GM19023 (cell line): ENCODE measurements around the gene GABRR1.

Experiments used
- ATAC-seq: cut with Tn5 transposase; IDR thresholded peaks from one replicate; pipeline ENCODE4 v1.9.1; 2021; ENCODE audit warnings: mild to moderate bottlenecking, moderate library complexity; ENCODE audit not compliant: unreplicated experiment

GABRR1 gene

GRCh38 chr6:89216411-89216810, 747 bp downstream of the GABRR1 start:
- ATAC-seq: no peak

DNA sequence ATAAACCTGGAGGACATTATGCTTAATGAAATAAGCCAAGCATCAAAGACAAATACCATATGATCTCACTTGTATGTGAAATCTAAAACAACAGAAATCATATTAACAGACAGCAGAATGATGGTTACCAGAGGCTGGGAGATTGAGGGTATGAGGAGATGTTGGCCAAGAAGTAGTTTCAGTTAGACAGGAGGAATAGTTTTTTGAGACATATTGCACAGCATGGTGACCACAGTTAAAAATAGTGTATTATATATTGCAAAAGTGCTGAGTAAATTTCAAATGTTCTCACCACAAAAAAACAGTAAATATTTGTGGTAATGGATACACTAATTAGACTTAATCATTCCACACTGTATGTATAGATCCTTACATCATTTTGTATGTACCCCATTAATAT, 1.8 kb downstream of the GABRR1 start:
- ATAC-seq: no peak

GRCh38 chr6:89214197-89214596, 3.0 kb downstream of the GABRR1 start:
- ATAC-seq: no peak

DNA sequence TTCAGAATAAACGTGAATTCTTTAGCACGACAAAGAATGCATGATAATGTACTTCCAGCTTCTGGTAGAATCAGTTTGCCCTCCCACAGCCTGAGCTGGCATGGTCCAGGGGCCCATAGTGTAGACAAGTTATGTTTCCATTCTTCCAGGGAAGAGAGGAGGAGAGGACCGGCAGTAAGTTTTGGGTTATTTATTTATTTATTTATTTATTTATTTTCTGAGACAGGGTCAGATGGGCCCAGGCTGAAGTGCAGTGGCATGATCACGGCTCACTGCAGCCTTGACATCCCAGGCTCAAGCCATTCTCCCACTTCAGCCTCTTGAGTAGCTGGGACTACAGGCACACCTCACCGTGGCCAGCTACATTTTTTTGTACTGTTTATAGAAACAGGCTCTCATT, 4.7 kb downstream of the GABRR1 start:
- ATAC-seq: no peak

DNA sequence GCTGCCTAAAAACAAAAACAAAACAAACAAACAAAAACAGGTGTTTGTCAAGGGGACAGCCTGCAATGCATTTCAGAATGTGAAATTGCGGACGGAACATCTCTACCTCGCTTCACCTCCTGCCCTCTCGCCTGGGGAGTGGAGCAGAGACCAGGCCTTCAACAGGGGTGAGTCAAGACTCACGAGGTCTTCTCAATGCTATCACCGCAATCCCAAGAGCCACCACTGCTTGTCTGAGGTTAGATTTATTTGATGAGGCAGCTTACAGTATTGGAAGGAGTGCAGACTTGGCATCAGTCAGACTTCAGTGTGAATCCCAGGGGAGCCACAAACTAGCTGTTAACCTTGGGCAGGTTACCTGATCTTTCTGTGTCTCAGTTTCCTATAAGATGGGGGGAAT, 7.7 kb downstream of the GABRR1 start:
- ATAC-seq: no peak

- ATAC-seq: no peak
Observed at GRCh38 chr6:89208551-89208950, 8.6 kb downstream of the GABRR1 start.

GRCh38 chr6:89205819-89206218, 11.3 kb downstream of the GABRR1 start:
- no peak for ATAC-seq

GRCh38 chr6:89204096-89204495, 13.1 kb downstream of the GABRR1 start:
- ATAC-seq: no peak

DNA sequence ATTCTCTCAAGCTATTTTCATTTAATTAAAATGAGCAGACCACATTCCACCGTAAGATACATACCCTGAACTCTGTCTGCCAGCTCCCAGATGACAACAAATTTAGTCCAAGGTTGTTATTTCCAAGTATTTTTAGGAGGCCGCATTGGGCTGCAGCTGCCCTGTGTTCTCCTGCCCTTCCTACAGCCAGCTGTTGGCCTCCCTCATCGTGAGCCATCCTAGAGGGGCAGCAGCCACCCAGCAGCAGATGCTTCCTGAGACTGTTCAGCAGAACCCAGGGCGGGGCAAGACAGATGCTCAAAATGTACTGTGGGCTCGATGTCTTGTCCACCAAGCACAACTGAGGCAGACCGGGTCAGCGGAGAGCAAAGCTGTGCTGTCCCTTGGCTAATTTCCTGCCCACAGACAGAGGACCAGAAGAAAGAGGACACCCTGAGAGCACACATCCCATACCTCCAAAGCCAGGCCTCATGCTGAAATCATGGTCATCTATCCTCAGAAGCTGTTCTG, 16.4 kb downstream of the GABRR1 start:
- no peak for ATAC-seq

DNA sequence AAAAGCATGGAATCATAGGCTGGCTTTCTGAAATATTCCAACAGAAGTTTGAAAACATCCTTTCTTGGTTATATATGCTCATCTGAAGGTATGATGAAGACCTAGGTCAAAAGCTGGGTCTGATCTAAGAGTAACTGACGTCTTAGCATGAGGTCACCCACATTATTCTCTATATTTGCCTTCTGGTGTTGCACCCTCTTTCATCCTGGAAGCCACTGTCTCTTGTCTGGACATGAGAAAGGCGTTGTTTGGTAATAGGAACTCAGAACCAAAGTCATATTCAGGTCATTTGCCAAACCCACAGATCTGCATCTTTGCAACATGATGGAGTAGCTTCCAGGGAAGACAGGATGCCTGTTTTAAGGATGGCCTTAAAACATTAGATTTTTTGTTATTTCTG, 17.6 kb downstream of the GABRR1 start:
- ATAC-seq: no peak

- ATAC-seq: no peak
Observed at GRCh38 chr6:89198235-89198634, 18.9 kb downstream of the GABRR1 start.

DNA sequence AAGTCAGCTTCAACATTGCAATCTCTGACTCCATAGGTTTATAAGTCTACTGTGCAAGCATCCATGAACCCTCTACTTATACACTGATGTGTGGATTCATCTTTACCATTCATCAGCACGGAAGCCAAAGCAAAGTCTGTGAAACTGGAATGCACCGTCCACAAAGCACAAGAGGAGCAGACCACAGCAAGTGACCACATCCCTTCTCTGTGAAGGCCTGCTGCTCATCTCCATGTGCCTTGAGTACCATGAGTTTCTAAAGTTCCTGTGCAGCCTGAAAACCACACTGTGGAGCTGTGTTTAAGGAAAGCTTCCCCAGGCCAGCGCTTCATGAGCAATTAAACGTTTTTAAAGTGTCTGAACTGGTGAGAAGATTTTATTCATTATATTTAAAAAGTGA, 20.0 kb downstream of the GABRR1 start:
- no peak for ATAC-seq

- ATAC-seq: no peak
Observed at GRCh38 chr6:89194559-89194958, 22.6 kb downstream of the GABRR1 start.

DNA sequence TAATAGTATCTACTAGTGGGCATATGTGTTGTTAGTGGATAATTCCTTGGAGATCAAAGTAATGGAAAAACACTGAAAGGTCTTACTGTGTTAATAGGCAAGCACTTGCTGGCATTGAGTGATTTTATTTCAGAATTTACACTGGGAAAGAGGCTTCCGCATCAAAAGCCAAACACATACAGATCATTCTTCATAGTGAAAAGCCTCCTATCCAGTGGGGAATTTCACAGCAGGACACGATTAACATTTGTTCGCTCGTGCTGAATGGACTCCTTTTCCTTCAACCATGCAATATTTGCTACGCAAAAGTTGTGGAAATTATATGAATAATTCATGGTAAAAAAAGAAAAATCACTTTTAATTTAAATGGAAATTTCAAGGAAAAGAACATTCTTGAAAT, 26.4 kb downstream of the GABRR1 start:
- no peak for ATAC-seq

DNA sequence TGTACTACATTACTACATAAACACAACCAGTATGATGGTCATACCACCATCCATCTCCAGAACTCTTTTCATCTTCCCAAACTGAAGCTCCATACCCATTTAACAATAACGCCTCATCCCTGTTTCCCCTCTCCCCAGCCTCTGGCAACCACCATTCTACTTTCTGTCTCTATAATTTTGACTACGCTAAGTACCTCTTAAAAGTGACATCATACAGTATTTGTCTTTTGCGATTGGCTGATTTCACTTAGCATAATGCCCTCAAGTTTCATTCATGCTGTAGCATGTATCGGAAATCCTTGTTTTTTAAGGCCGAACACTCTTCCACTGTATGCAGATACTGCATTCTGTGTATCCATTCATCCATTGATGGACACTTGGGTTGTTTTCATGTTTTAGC, 29.7 kb downstream of the GABRR1 start:
- ATAC-seq: no peak

GRCh38 chr6:89186762-89187161, 30.4 kb downstream of the GABRR1 start:
- ATAC-seq: no peak

- ATAC-seq: no peak
Observed at GRCh38 chr6:89184344-89184743, 32.8 kb downstream of the GABRR1 start.

DNA sequence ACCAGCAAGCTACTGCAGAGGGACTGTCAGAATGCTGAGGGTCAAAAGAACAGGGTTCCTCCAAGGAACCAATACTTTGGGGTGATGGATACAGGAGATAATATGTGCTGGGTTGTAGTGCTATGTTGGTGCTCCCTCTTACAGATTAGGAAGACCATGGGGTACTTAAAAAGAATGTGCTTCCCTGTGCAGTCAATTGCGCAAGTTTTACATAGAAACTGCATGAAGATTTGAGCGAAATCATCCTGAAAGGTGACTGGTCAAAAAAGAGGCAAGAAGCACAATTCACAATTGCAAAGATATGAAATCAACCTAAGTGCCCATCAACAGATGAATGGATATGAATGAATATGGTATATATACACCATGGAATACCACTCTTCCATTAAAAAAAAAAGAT, 33.9 kb downstream of the GABRR1 start:
- ATAC-seq: no peak

- no peak for ATAC-seq
Observed at GRCh38 chr6:89180971-89181370, 36.2 kb downstream of the GABRR1 start.

DNA sequence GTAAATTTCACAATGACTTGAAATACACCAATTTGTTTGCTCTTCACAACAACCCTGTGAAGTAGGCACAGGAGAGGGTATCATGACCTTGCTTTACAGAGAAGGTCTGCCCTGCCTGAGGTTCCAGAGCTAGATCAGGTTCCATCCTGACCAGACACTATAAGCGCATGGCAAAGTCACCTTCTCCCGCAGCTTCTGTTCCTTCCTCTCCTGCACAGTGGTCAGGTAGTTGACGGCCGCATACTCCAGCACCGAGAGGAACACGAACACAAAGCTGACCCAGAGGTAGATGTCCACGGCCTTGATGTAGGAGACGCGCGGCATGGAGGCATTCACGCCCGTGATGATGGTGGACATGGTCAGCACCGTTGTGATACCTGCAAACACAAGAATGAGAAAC, 37.0 kb downstream of the GABRR1 start:
- ATAC-seq: no peak

DNA sequence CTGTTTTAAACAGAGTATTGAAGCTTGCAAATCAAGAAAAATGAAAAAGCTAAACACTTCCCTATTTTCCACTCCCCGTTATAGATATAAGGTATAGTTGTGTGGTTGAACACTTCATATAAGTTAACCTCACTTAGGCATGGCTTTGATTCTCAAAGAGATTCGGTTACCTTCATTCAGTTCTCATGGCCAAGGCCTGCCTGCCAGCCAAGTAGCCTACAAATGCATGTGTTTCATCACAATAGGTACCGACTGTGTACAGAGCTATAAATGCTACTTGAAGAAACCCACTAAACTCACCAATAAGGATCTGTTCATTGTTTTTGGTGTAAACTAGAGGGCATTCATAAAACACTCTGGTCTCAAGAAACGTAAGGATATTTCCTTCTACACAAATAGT, 43.5 kb downstream of the GABRR1 start:
- ATAC-seq: no peak

DNA sequence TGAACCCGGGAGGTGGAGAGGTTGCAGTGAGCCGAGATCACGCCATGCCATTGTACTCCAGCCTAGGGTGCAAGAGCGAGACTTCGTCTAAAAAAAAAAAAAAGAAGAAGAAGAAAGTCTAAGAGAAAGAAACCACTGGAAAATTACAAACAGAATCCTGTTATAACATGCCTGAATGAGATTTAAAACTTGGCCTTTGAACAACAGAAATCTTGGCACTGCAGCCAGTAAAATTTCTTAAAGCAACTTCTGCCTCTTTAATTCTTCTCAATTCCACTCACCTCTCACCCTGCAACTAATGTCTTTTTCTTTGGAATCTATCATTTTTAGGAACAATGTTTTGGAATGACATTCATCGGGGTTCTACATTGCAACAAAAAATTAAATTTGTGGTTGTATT, 45.0 kb downstream of the GABRR1 start:
- ATAC-seq: no peak

GRCh38 chr6:89162047-89162371, 55.1 kb downstream of the GABRR1 start:
- ATAC-seq: no peak
